Urinary bladder (tissue), 4 donors: Measurements from ENCODE around the gene SOAT2. TPM values are rescaled to one million over a fixed set of nuclear protein-coding genes. Genes with fewer than 3 reads are reported as not detected.

Experiments used
- DNase-seq: peaks from one replicate; pipeline ENCODE4 v3.0.0-alpha.2; 2015; ENCODE audit errors: extremely low spot score
- H3K27ac ChIP-seq: one replicate; pipeline ENCODE4 v1.5.1; 2013; ENCODE audit warnings: low read depth, mild to moderate bottlenecking, moderate library complexity
- H3K36me3 ChIP-seq: one replicate; pipeline ENCODE4 v1.6.1; 2013; ENCODE audit warnings: mild to moderate bottlenecking, moderate library complexity; ENCODE audit not compliant: insufficient read depth
- H3K4me1 ChIP-seq: one replicate; pipeline ENCODE4 v1.6.1; 2013; ENCODE audit warnings: mild to moderate bottlenecking, moderate library complexity; ENCODE audit not compliant: insufficient read depth
- H3K4me3 ChIP-seq: one replicate; pipeline ENCODE4 v1.5.1; 2013; ENCODE audit warnings: low read depth, low read length
- whole genome bisulfite sequencing: extraction: QIAGEN DNeasy Blood & Tissue Kit; methylation state at CpG from one replicate; pipeline ENCODE4 v1.1.7; 2013; 5-methylcytosine and 5-hydroxymethylcytosine counted together
- polyA plus RNA-seq: library from polyadenylated mRNA; stranded (reverse); fragments of 200-250 nt; gene quantifications from one replicate; pipeline ENCODE4 v1.2.3, GENCODE V29; 2013
- total RNA-seq: library from RNA; depleted of rRNA; stranded (reverse); fragments of >200 nt; gene quantifications from one replicate; pipeline ENCODE4 v1.2.3, GENCODE V29; 2014
- donor health status: healthy with polysubstance abuse.
- donor health status: healthy.

Gene SOAT2
- total and polyA plus RNA-seq, 2 donors, result 0.30 TPM; not detected in 1

DNA sequence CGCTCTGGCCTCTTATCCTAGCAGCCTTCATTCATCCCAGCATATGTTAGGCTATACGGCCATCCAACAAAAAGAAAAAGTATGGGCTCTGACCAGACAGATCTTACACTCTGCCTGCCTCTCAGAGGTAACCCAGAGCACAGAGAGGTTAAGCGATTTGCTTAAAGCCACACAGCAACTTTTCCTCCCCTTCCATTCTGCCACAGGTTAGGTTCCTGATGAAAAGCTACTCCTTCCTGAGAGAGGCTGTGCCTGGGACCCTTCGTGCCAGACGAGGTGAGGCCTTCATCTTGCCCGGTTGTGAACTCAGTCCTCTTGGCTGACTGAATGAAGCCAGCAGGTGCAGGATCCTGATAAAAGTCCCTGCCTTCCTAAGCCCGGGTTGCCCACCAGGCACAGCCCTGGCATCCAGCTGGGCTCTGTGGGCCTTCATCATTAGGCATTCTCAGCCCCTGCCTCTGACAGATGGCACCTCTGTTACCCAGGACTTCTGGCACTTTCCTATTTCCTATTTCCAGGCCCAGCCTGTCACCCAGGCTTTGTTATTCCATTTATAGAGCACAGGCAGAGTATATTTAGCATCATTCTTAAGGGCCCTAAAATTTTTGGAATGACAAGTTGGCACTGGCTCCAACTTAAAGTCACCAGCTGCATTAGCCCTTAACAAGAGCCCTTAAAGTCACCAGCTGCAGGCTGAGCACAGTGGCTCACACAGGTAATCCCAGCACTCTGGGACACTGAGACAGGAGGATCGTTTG lies 12.8 kb downstream of the SOAT2 start:
- H3K4me3 ChIP-seq, result no peak overlapping the region
- WGBS, result 86% methylated on average over 8 of the region's 8 CpGs
- H3K36me3 ChIP-seq, result no peaks in the 10 kb centered on the region
- no peak for DNase-seq
- H3K4me1 ChIP-seq, result no peaks in the 10 kb centered on the region
- no peak overlapping the region for H3K27ac ChIP-seq

DNA sequence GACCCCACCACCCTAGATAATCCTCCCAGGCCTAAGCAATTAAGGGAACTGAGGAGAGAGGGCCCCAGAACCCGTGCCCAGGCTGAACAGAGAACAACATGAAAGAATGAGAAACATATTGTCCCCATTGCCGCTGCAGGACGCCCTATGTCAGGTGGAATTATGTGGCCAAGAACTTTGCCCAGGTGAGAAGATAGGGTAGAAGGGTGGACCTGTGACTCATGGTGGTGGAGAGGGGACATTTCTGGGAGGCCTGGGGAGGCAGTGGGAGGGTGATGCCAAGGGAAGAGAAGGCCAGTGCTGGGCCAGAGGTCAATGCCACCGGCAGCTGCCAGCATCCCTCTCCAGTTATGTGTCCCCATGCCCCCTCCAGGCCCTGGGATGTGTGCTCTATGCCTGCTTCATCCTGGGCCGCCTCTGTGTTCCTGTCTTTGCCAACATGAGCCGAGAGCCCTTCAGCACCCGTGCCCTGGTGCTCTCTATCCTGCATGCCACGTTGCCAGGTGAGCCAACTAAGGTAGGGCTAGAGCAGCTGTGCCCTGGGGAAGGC lies 15.5 kb downstream of the SOAT2 start:
- no peak overlapping the region for H3K4me3 ChIP-seq
- H3K27ac ChIP-seq, result no peak overlapping the region
- H3K36me3 ChIP-seq, result no peaks in the 10 kb centered on the region
- no peaks in the 10 kb centered on the region for H3K4me1 ChIP-seq
- DNase-seq, result no peak
- 90% methylated on average over 8 of the region's 8 CpGs for WGBS

DNA sequence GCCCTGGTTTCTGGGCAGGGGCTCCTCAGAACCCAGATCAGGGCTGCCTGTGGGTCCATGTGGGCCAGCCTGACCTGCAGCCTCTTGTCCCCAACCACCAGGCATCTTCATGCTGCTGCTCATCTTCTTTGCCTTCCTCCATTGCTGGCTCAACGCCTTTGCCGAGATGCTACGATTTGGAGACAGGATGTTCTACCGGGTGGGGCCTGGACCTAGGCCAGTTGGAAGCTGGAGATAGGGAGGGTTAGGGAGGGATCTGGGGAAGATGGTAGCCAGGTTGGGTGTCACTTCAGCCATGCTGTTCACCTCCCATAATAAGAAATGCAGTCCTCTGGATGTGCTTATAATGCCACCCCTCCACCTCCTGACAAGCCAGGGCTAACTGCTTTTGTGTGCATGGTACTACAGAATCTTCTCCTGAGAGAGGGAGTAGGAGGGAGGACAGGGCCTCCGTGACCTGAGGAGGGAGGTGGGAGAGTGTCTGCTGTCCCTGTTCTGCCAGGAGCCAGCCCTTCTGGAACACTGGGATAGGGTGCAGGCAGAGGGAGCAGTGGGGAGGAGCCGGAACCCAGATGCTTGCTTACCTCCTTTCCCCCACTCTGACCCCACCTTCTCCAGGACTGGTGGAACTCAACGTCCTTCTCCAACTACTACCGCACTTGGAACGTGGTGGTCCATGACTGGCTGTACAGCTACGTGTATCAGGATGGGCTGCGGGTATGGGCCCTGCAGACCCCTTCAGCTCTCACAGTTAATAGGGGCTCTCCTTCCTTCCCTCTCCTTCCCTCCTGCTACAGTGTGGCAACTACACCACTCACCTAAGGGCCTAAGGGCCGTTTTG lies 17.6 kb downstream of the SOAT2 start:
- no peak overlapping the region for H3K4me3 ChIP-seq
- WGBS, result 77% methylated on average over 12 of the region's 12 CpGs
- DNase-seq, result no peak
- H3K4me1 ChIP-seq, result no peaks in the 10 kb centered on the region
- H3K36me3 ChIP-seq, result no peaks in the 10 kb centered on the region
- no peak overlapping the region for H3K27ac ChIP-seq

- Histone ChIP-seq H3K4me3 (no peak overlapping the region), H3K36me3 (no peaks in the 10 kb centered on the region), H3K4me1 (no peaks in the 10 kb centered on the region), H3K27ac (no peak overlapping the region)
- no peak for DNase-seq
- 89% methylated on average over 10 of the region's 10 CpGs for WGBS
These were observed 19.7 kb downstream of the SOAT2 start for GRCh38 chr12:53122961-53123468.

- 93% methylated on average over 16 of the region's 16 CpGs for WGBS
- no peak overlapping the region for H3K4me3 ChIP-seq
- no peaks in the 10 kb centered on the region for H3K4me1 ChIP-seq
- H3K36me3 ChIP-seq, result no peaks in the 10 kb centered on the region
- H3K27ac ChIP-seq, result no peak overlapping the region
- no peak for DNase-seq
These were observed 20.5 kb downstream of the SOAT2 start for GRCh38 chr12:53123578-53124351.

- Histone ChIP-seq H3K27ac (no peak overlapping the region), H3K36me3 (no peaks in the 10 kb centered on the region), H3K4me3 (no peak overlapping the region), H3K4me1 (no peaks in the 10 kb centered on the region)
- DNase-seq, result no peak
These were observed 21.1 kb downstream of the SOAT2 start for GRCh38 chr12:53124352-53124723.

DNA sequence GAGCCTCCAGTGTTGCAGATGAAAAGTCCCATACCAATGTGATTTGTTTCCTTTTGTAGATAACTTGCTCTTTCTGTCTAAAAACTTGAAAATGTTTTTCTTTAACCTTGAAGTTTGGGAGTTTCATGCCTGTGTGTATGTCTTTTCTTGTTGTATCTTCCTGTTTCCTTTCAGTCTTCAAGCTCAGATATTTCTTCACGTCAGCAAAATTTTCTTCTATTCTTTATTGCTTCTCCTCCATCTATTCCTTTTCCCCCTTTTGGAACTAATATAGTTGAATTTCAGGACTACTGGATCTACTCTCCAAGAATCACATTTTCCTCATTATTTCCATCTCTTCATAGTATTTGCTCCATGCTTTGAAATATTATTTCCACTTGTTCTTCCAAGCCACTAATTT lies 23.9 kb downstream of the SOAT2 start:
- H3K4me1 ChIP-seq, result no peaks in the 10 kb centered on the region
- no peaks in the 10 kb centered on the region for H3K36me3 ChIP-seq
- no peak overlapping the region for H3K4me3 ChIP-seq
- DNase-seq, result no peak
- no peak overlapping the region for H3K27ac ChIP-seq
- WGBS, result 87% methylated on average over 1 of the region's 1 CpG

GRCh38 chr12:53128780-53129569 lies 25.7 kb downstream of the SOAT2 start:
- no peak overlapping the region for H3K27ac ChIP-seq
- H3K4me3 ChIP-seq, result no peak overlapping the region
- DNase-seq, result no peak
- 75% methylated on average over 10 of the region's 10 CpGs for WGBS
- H3K4me1 ChIP-seq, result no peaks in the 10 kb centered on the region
- no peaks in the 10 kb centered on the region for H3K36me3 ChIP-seq

GRCh38 chr12:53131844-53132243 lies 28.6 kb downstream of the SOAT2 start:
- H3K4me1 ChIP-seq, result no peaks in the 10 kb centered on the region
- DNase-seq, result no peak
- WGBS, result 84% methylated on average over 2 of the region's 2 CpGs

GRCh38 chr12:53133722-53134121 lies 30.4 kb downstream of the SOAT2 start:
- no peaks in the 10 kb centered on the region for H3K4me1 ChIP-seq
- no peaks in the 10 kb centered on the region for H3K36me3 ChIP-seq
- no peak for DNase-seq
- H3K27ac ChIP-seq, result no peak overlapping the region
- WGBS, result 93% methylated on average over 3 of the region's 3 CpGs
- no peak overlapping the region for H3K4me3 ChIP-seq

More at GRCh38 chr12:53131844-53132243, 28.6 kb downstream of the SOAT2 start:
- H3K4me3 ChIP-seq, result no peak overlapping the region
- no peaks in the 10 kb centered on the region for H3K36me3 ChIP-seq
- H3K27ac ChIP-seq, result no peak overlapping the region

GRCh38 chr12:53143355-53143754 lies 40.1 kb downstream of the SOAT2 start:
- H3K4me1 ChIP-seq, result no peaks in the 10 kb centered on the region
- H3K27ac ChIP-seq, result no peak overlapping the region
- H3K36me3 ChIP-seq, result no peaks in the 10 kb centered on the region
- no peak for DNase-seq
- H3K4me3 ChIP-seq, result no peak overlapping the region
- WGBS, result 66% methylated on average over 4 of the region's 4 CpGs

GRCh38 chr12:53145383-53146260 lies 42.3 kb downstream of the SOAT2 start:
- Histone ChIP-seq H3K4me1 (no peaks in the 10 kb centered on the region), H3K4me3 (no peak overlapping the region), H3K36me3 (no peaks in the 10 kb centered on the region), H3K27ac (no peak overlapping the region)
- WGBS, result 90% methylated on average over 5 of the region's 5 CpGs
- no peak for DNase-seq
